H1 (cell line): ENCODE results near the gene ADCY9. TPM values are rescaled to one million over a fixed set of nuclear protein-coding genes. Genes with fewer than 3 reads are reported as not detected.

Experiments
- ASH2L ChIP-seq: fragments of 200-600, 300-600 bp; sonication (generic); IDR thresholded peaks from one replicate; pipeline ENCODE4 v1.7.1; 2017; ENCODE audit warnings: low read length
- ATF3 ChIP-seq: IDR thresholded peaks from 2 replicates; pipeline ENCODE4 v1.6.1; 2011; ENCODE audit warnings: low read depth, mild to moderate bottlenecking, low read length; ENCODE audit not compliant: insufficient read depth
- BCL11A ChIP-seq, 2 experiments: IDR thresholded peaks; one replicate each; pipeline ENCODE4 v1.6.1; 2011; ENCODE audit warnings: low read depth in 2 of 2, low read length in 2 of 2, mild to moderate bottlenecking in 2 of 2
- BRCA1 ChIP-seq: IDR thresholded peaks from 2 replicates; pipeline ENCODE4 v1.6.1; 2012; ENCODE audit warnings: low read depth, low read length, improper control_type of control experiment
- CHD7 ChIP-seq: fragments of 300-600 bp; sonication (generic); IDR thresholded peaks from 2 replicates; pipeline ENCODE4 v1.7.1; 2012; ENCODE audit warnings: low read length, moderate library complexity, mild to moderate bottlenecking, inconsistent platforms; ENCODE audit not compliant: insufficient replicate concordance
- GTF2F1 ChIP-seq: IDR thresholded peaks from 2 replicates; pipeline ENCODE4 v1.6.1; 2012; ENCODE audit warnings: low read depth, low read length, improper control_type of control experiment, borderline replicate concordance
- RAD21 ChIP-seq, 2 experiments: IDR thresholded peaks in 1 of 2; conservative IDR thresholded peaks in 1 of 2; 2 replicates each; pipeline ENCODE4 v1.6.1; 2011; ENCODE audit warnings: low read depth in 2 of 2, low read length in 2 of 2, improper control_type of control experiment in 1 of 2, inconsistent platforms in 1 of 2, mild to moderate bottlenecking in 1 of 2, moderate library complexity in 1 of 2
- TEAD4 ChIP-seq: IDR thresholded peaks from 2 replicates; pipeline ENCODE4 v1.6.1; 2012; ENCODE audit warnings: low read depth, low read length, inconsistent platforms, mixed read lengths
- YY1 ChIP-seq: IDR thresholded peaks from 2 replicates; pipeline ENCODE4 v1.6.1; 2011; ENCODE audit warnings: low read depth, mild to moderate bottlenecking, low read length
- polyA plus RNA-seq, 7 experiments: library from polyadenylated mRNA; depleted of rRNA in 3 of 7; stranded (reverse) in 5 of 7; unstranded in 2 of 7; fragments of >200 nt in 5 of 7; fragments of 200-250 nt in 2 of 7; gene quantifications; 1 replicate in 5 of 7; 2 replicates in 1 of 7; 4 replicates in 1 of 7; pipeline versions ENCODE4 v1.2.1 to v1.2.3, GENCODE V29; 2011 to 2013; ENCODE audit warnings: missing spikeins in 2 of 7, mixed read lengths in 2 of 7
- total RNA-seq: library from RNA; stranded (reverse); fragmentation: NEBNext Ultra II Directional; extraction: Animal tissue kit (Norgen Biotek cat#: 25700); gene quantifications from 2 replicates; pipeline ENCODE4 v1.2.1, GENCODE V29; 2021

Gene ADCY9
- total and polyA plus RNA-seq, 2 of the 8 experiments (the other 6 are each of a cell fraction or from before 2014, with no cell fraction given) = 5.4 to 13.1 TPM

- no peak for TF ChIP-seq CHD7
- TF ChIP-seq BRCA1 = no peak
- TF ChIP-seq YY1 = no peak
- no peak for TF ChIP-seq ASH2L
- no peak for TF ChIP-seq RAD21 (IDR thresholded peaks at IDR 0.05 in 1 of 2, conservative IDR thresholded peaks at IDR 0.05 in 1 of 2; ENCODE audit: low read depth in 2 of 2, low read length in 2 of 2)
- TF ChIP-seq BCL11A (IDR thresholded peaks at IDR 0.05; ENCODE audit: low read depth in 2 of 2, low read length in 2 of 2) = no peak
- no peak for TF ChIP-seq GTF2F1
- TF ChIP-seq ATF3 = no peak
- no peak for TF ChIP-seq TEAD4
Observed at GRCh38 chr16:4052801-4053293, 63.4 kb downstream of the ADCY9 start (continued).
